ENCODE results near the gene P2RY8. TPM values are rescaled to one million over a fixed set of nuclear protein-coding genes. Genes with fewer than 3 reads are reported as not detected.
A peak's percentile ranks its signal among the peaks of the same experiment; 100 is the strongest.

The P2RY8 gene
- total and polyA plus RNA-seq, 4 donors = 0.31 to 5.5 (median 3.0) TPM

DNA sequence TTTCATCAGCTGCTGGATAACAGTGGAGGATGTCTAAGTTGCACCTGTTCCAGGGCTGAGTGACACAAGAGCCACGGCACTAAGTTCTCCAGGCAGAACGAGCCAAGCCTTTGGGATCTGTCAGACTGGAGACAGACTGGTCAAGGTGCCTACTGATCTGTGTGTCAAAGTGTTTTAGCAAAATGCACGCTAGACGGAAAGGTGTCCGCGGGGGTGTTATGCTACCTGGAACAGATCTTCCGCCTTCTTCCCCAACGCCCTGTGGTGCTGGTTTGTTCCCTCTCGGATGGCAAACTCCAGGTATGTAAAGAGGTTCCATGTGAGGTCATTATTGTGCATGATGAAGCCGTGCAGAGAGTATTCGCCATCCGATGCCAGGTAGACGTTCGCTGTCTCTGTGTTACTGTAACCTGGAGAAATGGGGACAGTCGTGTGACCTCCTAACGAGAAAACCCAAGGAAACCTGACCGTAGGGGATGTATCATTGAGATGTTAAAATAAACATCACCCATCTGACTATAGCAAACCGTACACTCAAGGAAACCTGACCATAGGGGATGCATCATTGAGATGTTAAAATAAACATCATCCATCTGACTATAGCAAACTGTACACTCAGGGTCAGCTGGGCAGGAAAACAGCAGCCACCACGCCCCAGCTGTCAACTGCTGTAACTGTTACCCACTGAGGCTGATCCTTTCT is 115.4 kb downstream of the P2RY8 start:
- no peak overlapping the region for H3K4me3 ChIP-seq (ENCODE audit: low read length in 2 of 2)
- WGBS, 2 donors = 96 to 97% methylated on average over 19 of the region's 19 CpGs
- H3K27ac ChIP-seq (ENCODE audit: low read depth in 1 of 2, low read length in 2 of 2) = no peak overlapping the region
- no peaks in the 10 kb centered on the region for H3K4me1 ChIP-seq (ENCODE audit: control insufficient read depth in 1 of 2, insufficient read depth in 2 of 2, low read length in 2 of 2)
- peak; percentile 10 to 32 for DNase-seq
- no peak for ATAC-seq (ENCODE audit: low FRiP score)
- H3K27me3 ChIP-seq (ENCODE audit: control insufficient read depth in 1 of 2, insufficient read depth in 2 of 2, low read length in 1 of 2) = no peaks in the 10 kb centered on the region
- intact Hi-C loops (cut with DNase I) = no loop called here
- peaks cover 4% of the 10 kb centered on the region for H3K9me3 ChIP-seq (ENCODE audit: control insufficient read depth, low read length)
- H3K36me3 ChIP-seq (ENCODE audit: control insufficient read depth in 1 of 2, insufficient read depth in 2 of 2, low read length in 1 of 2) = peaks cover 2 to 10% of the 10 kb centered on the region in 2 donors

DNA sequence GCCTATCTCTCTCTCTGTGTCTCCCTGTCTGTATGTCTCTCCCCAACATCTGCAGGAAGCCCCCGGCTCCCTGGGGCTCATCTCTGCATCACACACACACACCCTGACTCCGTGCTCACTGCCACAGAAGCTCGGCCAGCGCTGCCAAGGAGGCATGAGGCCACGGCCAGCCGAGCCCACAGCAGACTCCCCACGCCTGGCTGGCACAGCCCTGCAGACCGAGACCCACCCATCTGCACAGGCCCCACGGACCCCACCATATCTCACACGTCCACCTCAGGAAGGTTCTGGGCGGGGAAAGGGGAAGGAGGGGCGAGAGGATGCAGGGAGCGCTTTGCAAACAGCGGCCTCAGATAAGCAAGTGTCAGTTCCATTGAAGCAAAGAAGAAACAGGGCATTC is 116.6 kb downstream of the P2RY8 start:
- intact Hi-C loops (cut with DNase I) = no loop called here

GRCh38 chrX:1419545-1420355 is 117.2 kb downstream of the P2RY8 start:
- WGBS, 2 donors = 89 to 90% methylated on average over 19 of the region's 19 CpGs
- DNase-seq = peak; percentile 37 to 59
- H3K9me3 ChIP-seq (ENCODE audit: control insufficient read depth, low read length) = peaks cover 4% of the 10 kb centered on the region
- no peaks in the 10 kb centered on the region for H3K4me1 ChIP-seq (ENCODE audit: control insufficient read depth in 1 of 2, insufficient read depth in 2 of 2, low read length in 2 of 2)
- H3K36me3 ChIP-seq (ENCODE audit: control insufficient read depth in 1 of 2, insufficient read depth in 2 of 2, low read length in 1 of 2) = peaks cover 2 to 8% of the 10 kb centered on the region in 2 donors
- no peaks in the 10 kb centered on the region for H3K27me3 ChIP-seq (ENCODE audit: control insufficient read depth in 1 of 2, insufficient read depth in 2 of 2, low read length in 1 of 2)
- intact Hi-C loops (cut with DNase I) = no loop called here
- ATAC-seq (ENCODE audit: low FRiP score) = no peak
- no peak overlapping the region for H3K4me3 ChIP-seq (ENCODE audit: low read length in 2 of 2)
- H3K27ac ChIP-seq (ENCODE audit: low read depth in 1 of 2, low read length in 2 of 2) = no peak overlapping the region

More for the DNA sequence above, 116.6 kb downstream of the P2RY8 start:
- 63 to 67% methylated on average over 14 of the region's 14 CpGs for whole genome bisulfite sequencing, 2 donors
- Histone ChIP-seq H3K4me1 (ENCODE audit: control insufficient read depth in 1 of 2, insufficient read depth in 2 of 2, low read length in 2 of 2) (no peaks in the 10 kb centered on the region), H3K27ac (ENCODE audit: low read depth in 1 of 2, low read length in 2 of 2) (no peak overlapping the region), H3K9me3 (ENCODE audit: control insufficient read depth, low read length) (peaks cover 4% of the 10 kb centered on the region), H3K36me3 (ENCODE audit: control insufficient read depth in 1 of 2, insufficient read depth in 2 of 2, low read length in 1 of 2) (peaks cover 2 to 11% of the 10 kb centered on the region in 2 donors), H3K27me3 (ENCODE audit: control insufficient read depth in 1 of 2, insufficient read depth in 2 of 2, low read length in 1 of 2) (no peaks in the 10 kb centered on the region), H3K4me3 (ENCODE audit: low read length in 2 of 2) (no peak overlapping the region)
- peak; percentile 35 to 63 for DNase-seq
- no peak for ATAC-seq (ENCODE audit: low FRiP score)

DNA sequence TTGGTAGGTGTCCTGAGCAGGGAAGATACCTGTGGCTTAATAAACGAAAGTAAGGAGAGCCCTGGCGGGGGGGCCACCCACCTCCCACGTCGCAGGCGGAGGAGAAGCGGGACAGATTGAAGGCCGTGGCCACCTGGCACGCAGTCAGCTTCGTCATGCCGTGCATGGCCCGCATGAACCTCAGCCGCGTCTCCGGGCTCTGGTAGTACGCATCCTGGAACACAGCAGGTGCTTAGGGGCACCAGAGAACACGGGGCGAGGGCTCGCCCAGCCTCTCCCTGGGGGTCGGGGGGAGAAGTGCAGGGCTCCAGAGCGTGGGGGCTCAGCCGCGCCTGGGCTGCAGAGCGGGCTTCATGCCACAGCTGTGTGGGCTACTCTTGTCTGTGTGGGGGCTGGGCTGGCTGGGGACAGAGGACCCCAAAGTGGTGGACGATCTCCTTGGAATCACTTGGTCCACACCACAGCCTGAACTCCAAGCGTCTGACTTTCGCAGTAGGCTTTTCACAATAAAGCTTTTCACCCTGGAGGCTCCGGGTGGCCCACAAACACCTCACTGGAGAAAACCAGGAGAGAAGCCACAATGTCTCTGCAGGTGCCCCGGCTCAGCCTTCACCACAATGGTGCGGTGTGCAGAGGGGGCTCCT is 118.0 kb downstream of the P2RY8 start:
- DNase-seq = peak; percentile 47 to 66
- Histone ChIP-seq H3K36me3 (ENCODE audit: control insufficient read depth in 1 of 2, insufficient read depth in 2 of 2, low read length in 1 of 2) (peaks cover 2 to 8% of the 10 kb centered on the region in 2 donors), H3K4me1 (ENCODE audit: control insufficient read depth in 1 of 2, insufficient read depth in 2 of 2, low read length in 2 of 2) (no peaks in the 10 kb centered on the region), H3K27ac (ENCODE audit: low read depth in 1 of 2, low read length in 2 of 2) (no peak overlapping the region), H3K27me3 (ENCODE audit: control insufficient read depth in 1 of 2, insufficient read depth in 2 of 2, low read length in 1 of 2) (no peaks in the 10 kb centered on the region), H3K9me3 (ENCODE audit: control insufficient read depth, low read length) (peaks cover 4% of the 10 kb centered on the region), H3K4me3 (ENCODE audit: low read length in 2 of 2) (no peak overlapping the region)
- ATAC-seq (ENCODE audit: low FRiP score) = no peak
- intact Hi-C loops (cut with DNase I) = no loop called here
- WGBS, 2 donors = 92 to 94% methylated on average over 29 of the region's 29 CpGs

- intact Hi-C loops (cut with DNase I) = no loop called here
- 95 to 97% methylated on average over 17 to 20 of the region's 20 CpGs for WGBS, 2 donors
- no peak overlapping the region for H3K27ac ChIP-seq (ENCODE audit: low read depth in 1 of 2, low read length in 2 of 2)
- no peaks in the 10 kb centered on the region for H3K27me3 ChIP-seq (ENCODE audit: control insufficient read depth in 1 of 2, insufficient read depth in 2 of 2, low read length in 1 of 2)
- DNase-seq (peak; percentile 35 to 48), ATAC-seq (ENCODE audit: low FRiP score) (no peak)
- H3K4me1 ChIP-seq (ENCODE audit: control insufficient read depth in 1 of 2, insufficient read depth in 2 of 2, low read length in 2 of 2) = no peaks in the 10 kb centered on the region
- H3K9me3 ChIP-seq (ENCODE audit: control insufficient read depth, low read length) = peaks cover 3% of the 10 kb centered on the region
- peaks cover 2 to 8% of the 10 kb centered on the region in 2 donors for H3K36me3 ChIP-seq (ENCODE audit: control insufficient read depth in 1 of 2, insufficient read depth in 2 of 2, low read length in 1 of 2)
- H3K4me3 ChIP-seq (ENCODE audit: low read length in 2 of 2) = no peak overlapping the region
These were observed 118.8 kb downstream of the P2RY8 start for GRCh38 chrX:1417921-1418771.

- Histone ChIP-seq H3K4me3 (ENCODE audit: low read length in 2 of 2) (no peak overlapping the region), H3K36me3 (ENCODE audit: control insufficient read depth in 1 of 2, insufficient read depth in 2 of 2, low read length in 1 of 2) (peaks cover 2 to 6% of the 10 kb centered on the region in 2 donors), H3K27me3 (ENCODE audit: control insufficient read depth in 1 of 2, insufficient read depth in 2 of 2, low read length in 1 of 2) (no peaks in the 10 kb centered on the region), H3K27ac (ENCODE audit: low read depth in 1 of 2, low read length in 2 of 2) (no peak overlapping the region), H3K4me1 (ENCODE audit: control insufficient read depth in 1 of 2, insufficient read depth in 2 of 2, low read length in 2 of 2) (no peaks in the 10 kb centered on the region), H3K9me3 (ENCODE audit: control insufficient read depth, low read length) (peaks cover 2% of the 10 kb centered on the region)
- intact Hi-C loops (cut with DNase I) = no loop called here
- ATAC-seq (ENCODE audit: low FRiP score) (no peak), DNase-seq (peak; percentile 4 to 27)
- 76 to 86% methylated on average over 14 of the region's 14 CpGs for WGBS, 2 donors
These were observed 119.8 kb downstream of the P2RY8 start for GRCh38 chrX:1416965-1417760.

GRCh38 chrX:1416327-1416784 is 120.6 kb downstream of the P2RY8 start:
- DNase-seq (peak; percentile 9 to 13), ATAC-seq (ENCODE audit: low FRiP score) (no peak)
- WGBS, 2 donors = 70 to 80% methylated on average over 15 of the region's 15 CpGs
- Histone ChIP-seq H3K27me3 (ENCODE audit: control insufficient read depth in 1 of 2, insufficient read depth in 2 of 2, low read length in 1 of 2) (no peaks in the 10 kb centered on the region), H3K27ac (ENCODE audit: low read depth in 1 of 2, low read length in 2 of 2) (no peak overlapping the region), H3K9me3 (ENCODE audit: control insufficient read depth, low read length) (no peaks in the 10 kb centered on the region), H3K4me3 (ENCODE audit: low read length in 2 of 2) (no peak overlapping the region), H3K4me1 (ENCODE audit: control insufficient read depth in 1 of 2, insufficient read depth in 2 of 2, low read length in 2 of 2) (no peaks in the 10 kb centered on the region), H3K36me3 (ENCODE audit: control insufficient read depth in 1 of 2, insufficient read depth in 2 of 2, low read length in 1 of 2) (peaks cover 0 to 2% of the 10 kb centered on the region in 2 donors)
- intact Hi-C loops (cut with DNase I) = no loop called here

Data from aorta (tissue), 5 donors.